Measurements from ENCODE around the gene AHI1.
"Not testable (repeated sequence)": the region's sequence is repeated elsewhere in the genome, so short reads cannot be mapped to it uniquely, and the experiment has no call there.

Gene AHI1

GRCh38 chr6:135505222-135505621 lies 7.7 kb upstream of the AHI1 start:
- no peak for DNase-seq

GRCh38 chr6:135504734-135505133 lies 7.2 kb upstream of the AHI1 start:
- DNase-seq, result no peak

- DNase-seq, result no peak
Observed at GRCh38 chr6:135503703-135504475, 6.3 kb upstream of the AHI1 start.

DNA sequence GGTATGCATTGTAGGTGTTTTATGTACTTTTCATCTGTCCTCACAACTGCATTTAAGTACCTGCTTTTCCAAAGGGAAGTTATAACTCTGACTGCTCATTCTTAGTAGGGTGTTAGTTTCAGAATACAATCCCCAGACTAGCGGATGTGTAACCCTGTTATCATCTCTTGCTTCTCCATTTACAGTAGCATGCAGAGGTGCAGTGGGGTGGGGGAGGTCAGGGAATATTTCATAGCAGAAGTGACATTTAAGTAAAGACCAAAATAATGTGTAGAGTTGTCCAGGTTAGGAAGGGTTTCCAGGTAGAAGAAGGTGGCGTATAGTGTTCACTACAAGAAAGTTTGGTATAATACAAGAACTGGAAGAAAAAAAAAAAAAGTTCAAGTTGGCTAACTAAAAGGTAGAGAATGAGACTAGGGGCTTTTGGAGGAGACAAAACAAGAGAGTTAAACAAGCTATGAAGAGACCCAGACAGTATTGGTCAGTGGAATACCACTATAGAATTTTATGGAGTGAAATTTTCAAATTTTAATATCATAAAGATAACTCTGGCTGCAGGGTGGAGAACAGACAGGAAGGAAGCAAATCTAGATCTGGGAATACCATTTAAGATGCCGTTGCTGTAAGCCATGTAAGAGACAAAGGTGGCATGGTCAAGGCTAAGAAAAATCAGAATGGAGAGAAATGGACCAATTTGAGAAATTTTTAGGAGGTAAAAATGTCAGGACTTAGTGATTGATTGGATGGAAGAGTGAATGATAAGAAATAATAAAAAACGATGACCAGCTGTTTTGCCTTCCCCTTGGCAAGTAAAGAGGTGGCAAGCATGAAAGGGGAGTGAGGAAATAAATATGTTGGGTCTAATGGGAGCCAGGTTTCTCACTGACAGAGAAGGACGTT lies 2.2 kb upstream of the AHI1 start:
- no peak for DNase-seq

- peak; percentile 77 for DNase-seq
Observed at GRCh38 chr6:135498185-135498841, 773 bp upstream of the AHI1 start.

- no peak for DNase-seq
Observed at GRCh38 chr6:135496800-135497411, 634 bp downstream of the AHI1 start.

DNA sequence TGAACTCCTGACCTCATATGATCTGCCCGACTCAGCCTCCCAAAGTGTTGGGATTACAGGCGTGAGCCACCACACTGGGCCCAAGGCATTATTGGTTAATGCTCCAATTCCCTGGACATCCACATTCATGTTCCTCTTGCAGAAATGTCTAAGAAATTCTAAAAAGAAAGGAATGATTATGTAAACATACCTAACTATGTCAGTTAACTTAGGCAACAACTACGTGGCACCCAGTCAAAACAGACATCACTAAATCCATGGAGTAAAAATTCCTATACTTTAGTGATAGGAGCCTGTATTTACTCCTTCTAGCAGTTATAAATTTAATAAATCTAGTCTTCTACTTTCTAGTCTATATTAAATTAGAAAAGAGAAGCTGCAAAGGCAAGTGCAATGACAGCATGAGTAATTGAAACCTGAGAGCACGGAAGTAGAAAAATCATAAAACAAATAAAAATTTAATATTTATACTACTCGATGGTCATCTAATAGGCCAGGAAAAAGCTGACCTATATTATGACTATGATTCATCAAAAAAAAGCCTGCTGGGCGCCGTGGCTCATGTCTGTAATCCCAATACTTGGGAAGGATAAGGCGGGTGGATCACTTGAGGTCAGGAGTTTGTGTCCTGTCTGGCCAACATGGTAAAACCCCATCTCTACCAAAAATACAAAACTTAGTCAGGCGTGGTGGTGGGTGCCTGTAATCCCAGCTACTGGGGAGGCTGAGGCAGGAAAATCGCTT lies 4.2 kb downstream of the AHI1 start:
- no peak for DNase-seq

GRCh38 chr6:135490381-135490780 lies 7.2 kb downstream of the AHI1 start:
- no peak for DNase-seq

GRCh38 chr6:135488023-135488422 lies 9.5 kb downstream of the AHI1 start:
- no peak for DNase-seq

- not testable (repeated sequence) for DNase-seq
Observed at GRCh38 chr6:135483903-135484302, 13.6 kb downstream of the AHI1 start.

DNA sequence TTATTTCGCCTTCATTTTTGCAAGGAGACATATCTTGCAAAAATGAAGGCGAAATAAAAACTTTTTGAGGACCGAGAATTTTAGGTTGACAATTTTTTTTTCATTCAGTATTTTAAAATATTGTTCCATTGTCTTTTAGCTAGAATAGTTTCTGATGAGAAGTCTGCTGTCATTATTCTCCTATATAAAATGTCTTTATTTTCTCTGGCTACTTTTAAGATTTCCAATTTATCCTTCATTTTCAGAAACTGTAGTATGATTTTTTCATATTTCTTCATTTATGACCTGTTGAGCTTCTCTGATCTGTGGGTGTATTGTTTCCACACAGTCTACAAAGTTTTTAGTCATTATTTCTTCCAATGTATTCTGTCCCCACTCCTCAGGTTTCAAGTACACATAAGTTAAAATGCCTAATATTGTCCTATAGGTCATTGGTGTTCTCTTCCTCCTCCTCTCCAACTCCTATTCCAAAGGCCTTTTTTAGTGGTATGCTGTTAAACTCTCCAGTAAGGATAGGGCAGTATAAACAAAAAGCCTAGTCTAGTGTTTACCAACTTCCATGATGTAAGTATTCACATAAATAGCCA lies 15.7 kb downstream of the AHI1 start:
- DNase-seq, result no peak

DNA sequence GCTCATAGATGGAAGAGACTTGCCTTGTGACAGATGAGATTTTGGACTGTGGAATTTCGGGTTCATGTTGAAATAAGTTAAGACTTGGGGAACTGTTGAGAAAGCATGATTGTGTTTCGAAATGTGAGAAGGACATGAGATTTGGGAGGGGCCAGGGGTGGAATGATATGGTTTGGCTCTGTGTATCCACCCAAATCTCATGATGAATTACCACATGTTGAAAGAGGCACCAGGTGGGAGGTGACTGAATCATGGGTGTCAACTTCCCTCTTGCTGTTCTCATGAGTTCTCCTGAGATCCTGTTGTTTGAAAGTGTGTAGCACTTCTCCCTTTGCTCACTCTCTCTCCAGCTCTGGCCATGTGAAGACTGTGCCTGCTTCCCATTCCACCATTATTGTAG lies 17.9 kb downstream of the AHI1 start:
- DNase-seq, result no peak

DNA sequence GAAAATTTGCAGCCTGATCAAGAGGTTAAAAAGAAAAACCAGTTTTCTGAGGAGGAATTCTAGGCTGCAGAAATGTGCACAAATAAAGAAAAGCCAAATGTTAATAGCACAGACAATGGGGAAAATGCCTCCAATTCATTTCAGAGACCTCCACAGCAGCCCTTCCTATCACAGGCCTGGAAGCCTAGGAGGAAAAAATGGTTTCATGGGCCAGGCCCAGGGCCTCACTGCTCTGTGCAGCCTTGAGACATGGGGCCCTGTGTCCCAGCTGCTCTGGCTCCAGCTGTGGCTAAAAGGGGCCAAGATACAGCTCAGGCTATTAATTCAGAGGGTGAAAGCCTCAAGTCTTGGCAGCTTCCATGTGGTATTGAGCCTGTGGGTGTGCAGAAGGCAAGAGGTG lies 18.9 kb downstream of the AHI1 start:
- DNase-seq, result no peak

- no peak for DNase-seq
Observed at GRCh38 chr6:135475292-135475886, 22.2 kb downstream of the AHI1 start.

GRCh38 chr6:135474362-135474761 lies 23.2 kb downstream of the AHI1 start:
- no peak for DNase-seq

DNA sequence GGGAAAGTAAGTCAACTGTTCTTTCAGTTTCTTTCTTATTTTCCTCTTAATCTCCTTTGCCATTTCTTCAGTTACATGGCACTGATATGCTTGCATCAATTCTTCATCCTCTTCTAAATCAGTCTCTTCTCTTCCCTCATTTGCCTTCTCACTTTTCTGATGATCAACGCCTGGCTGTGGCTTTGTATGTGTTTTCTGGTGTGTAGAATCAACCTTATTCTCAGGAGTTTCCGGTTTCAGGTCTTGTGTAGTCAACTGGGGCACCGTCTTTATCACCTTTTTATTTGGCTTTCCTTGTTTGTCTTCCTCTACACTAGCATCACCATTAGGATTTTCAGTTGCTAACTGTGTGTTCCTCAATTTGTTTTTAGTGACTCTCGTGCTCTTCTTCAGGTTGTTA lies 31.6 kb downstream of the AHI1 start:
- DNase-seq, result no peak

DNA sequence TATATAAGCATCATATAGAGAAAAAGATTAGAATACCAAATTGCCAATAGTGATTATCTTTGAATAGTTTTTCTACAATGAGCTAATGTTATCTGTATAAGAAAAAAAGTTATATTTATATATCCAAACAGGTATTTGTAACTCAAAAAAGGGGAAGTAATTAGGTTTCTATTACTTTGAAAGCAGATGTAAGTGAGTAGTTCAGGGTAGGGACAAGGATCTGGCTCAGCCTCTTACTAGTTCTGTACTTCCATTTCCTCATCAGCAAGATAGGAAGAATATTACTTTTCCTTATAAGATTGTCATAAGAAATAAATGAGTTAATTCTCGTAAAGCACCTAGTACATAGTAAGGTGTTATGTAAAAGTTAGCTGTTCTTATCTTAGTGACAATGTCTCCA lies 32.2 kb downstream of the AHI1 start:
- DNase-seq, result no peak

DNA sequence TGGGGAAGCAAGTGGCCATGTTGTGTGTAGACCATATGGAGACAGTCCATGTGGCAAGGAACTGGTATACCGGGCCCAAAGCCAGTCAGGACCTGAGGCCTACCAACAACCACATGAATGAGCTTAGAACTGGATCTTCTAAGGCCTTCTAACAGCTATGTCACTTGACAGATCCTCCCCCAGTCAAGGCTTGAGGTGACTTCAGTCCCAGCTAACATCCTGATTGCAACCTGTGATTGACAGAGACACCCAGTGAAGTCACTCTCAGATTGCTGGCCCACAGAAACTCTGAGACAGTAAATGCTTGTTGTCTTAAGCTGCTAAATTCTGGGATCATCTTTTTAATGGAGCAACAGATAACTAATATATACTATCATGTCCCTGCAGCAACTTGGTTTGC lies 32.9 kb downstream of the AHI1 start:
- no peak for DNase-seq

DNA sequence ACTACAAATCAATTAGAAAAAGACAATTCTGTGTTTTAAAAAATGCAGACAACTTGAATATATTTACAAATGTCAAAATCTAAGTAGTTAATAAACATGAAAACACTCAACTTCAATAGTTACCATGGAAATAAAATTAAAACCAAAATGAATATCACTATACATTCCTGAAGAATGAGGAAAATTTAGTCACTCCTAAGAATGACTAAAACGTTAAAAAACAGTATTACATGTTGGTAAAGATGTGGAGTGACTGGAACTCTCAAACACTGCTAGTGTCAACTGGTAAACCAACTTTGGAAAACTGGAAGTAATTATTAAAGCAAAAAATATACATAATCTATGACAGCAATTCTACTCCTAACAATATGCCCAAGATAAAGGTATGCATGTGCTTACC lies 36.3 kb downstream of the AHI1 start:
- no peak for DNase-seq

DNA sequence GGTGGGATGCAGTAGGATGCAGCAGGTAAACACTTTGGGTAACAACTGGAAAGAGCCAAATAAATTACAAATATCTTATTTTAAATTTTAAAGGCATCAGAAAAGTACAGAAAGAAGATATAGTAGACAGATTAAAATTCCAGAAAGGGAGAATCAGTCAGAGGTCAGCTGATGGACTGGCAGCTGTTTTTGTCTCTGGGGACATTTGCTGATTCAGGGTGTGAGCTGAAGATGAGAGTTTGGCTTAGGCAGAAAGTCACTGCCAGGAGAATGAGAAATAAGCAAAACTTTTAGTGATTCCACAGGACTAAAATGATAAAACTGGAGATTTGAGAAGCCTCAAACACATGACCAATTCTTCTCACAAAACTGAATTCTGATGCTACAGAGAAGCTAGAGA lies 39.5 kb downstream of the AHI1 start:
- no peak for DNase-seq

- DNase-seq, result no peak
Observed at GRCh38 chr6:135451617-135452190, 45.8 kb downstream of the AHI1 start.

Data from stimulated activated CD4-positive, alpha-beta T cell treated with anti-CD3 and anti-CD28 coated beads, Interleukin-4, amount 100 ng/mL, for 24 hours (primary cell).